Subcutaneous adipose tissue (tissue), 4 donors: ENCODE results near the gene MDP1. TPM values are rescaled to one million over a fixed set of nuclear protein-coding genes. Genes with fewer than 3 reads are reported as not detected.

Experiments
- CTCF ChIP-seq: fragments of 450-650 bp; IDR thresholded peaks from one replicate; pipeline ENCODE4 v1.5.1; 2016; ENCODE audit warnings: low read depth, mild to moderate bottlenecking, control low read depth, antibody characterized with exemption, moderate library complexity
- total RNA-seq, 4 donors: library from RNA; depleted of rRNA; stranded (reverse); fragments of >200 nt; gene quantifications; one replicate each; pipeline ENCODE4 v1.1.0, GENCODE V29; 2016

MDP1 gene
- total RNA-seq, 4 donors from 2014 or later = 14.3 to 30.3 (median 24.1) TPM

DNA sequence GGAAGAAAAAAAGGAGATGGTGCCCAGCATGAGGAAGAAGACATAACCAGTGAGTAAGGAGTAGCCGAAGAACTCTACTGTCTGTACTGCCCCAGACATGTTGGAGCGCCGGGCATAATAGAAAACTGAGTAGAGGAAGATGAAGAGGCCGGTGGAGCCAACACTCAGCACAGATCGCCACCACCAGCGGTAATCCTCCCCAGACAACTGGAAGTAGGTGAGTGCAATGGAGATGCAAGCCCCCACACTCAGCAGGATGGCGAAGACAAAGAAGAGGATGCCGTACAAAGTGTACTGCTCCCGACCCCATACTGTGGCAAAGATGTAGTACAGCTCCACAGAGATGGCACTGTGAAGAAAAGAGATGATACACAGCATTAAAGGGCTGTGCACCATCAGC is 26.4 kb downstream of the MDP1 start:
- no peak for TF ChIP-seq CTCF

DNA sequence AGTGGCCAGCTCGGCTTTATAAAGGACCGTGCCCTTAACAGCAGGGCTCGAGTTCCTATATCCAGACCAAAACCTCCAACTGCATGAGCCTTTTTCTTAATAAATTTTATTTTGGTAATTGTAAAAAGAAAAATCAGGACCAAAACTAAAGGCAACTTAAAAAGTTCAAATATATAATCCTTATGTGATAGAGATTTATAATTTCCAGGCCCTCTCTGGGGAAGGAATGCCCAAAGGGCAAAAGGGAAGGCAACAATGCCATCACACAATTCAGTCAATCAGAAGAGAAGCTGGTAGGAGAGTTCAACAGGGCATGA is 26.8 kb downstream of the MDP1 start:
- TF ChIP-seq CTCF = no peak

DNA sequence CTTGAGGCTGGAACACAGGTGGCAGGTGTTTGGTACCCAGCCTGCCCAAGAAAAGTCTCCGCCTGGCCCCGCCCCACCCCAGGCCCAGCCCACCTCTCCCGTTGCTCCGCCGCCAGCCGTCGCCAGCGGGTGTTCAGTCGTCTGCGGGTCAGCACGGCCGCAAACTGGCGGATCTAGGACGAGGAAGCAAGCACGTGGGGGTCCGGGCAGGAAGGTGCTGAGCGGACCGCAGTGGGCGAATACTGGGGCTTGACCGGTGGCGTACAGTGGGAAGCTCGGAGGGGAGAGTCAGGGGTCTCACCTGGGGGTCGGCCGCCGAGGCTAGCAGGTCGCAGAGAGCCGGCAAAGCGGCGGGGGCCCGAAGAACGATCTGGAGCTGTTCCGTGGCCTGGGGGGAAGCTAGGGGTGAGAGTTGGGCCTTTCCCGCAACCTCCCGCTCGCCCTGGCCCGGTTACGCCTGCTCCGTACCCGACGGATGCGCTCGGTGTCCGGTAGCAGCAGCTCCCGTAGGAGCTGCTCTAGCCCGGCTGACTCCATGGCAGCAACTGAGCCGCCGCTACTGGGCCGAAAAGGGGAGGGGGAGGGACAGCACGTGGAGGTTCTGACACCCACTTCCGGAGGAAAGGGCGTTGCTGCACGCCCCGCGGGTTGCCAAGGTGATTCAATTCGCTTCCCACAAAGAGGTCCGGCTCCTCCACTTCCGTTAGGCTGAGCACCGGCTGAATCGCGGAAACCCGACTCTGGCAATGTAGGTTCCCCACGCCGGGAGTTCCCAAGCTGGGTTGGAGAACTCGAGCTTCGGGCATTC is 27.4 kb downstream of the MDP1 start, which contains the start of gene IPO4:
TSS of gene IPO4 (minus strand) at position 566 of the 808 bp plus-strand sequence. CDS start at position 537, 29 bp downstream.
- TF ChIP-seq CTCF = no peak

GRCh38 chr14:24187539-24187915 is 28.3 kb downstream of the MDP1 start:
- no peak for TF ChIP-seq CTCF

GRCh38 chr14:24186831-24187538 is 28.9 kb downstream of the MDP1 start:
- TF ChIP-seq CTCF = no peak

DNA sequence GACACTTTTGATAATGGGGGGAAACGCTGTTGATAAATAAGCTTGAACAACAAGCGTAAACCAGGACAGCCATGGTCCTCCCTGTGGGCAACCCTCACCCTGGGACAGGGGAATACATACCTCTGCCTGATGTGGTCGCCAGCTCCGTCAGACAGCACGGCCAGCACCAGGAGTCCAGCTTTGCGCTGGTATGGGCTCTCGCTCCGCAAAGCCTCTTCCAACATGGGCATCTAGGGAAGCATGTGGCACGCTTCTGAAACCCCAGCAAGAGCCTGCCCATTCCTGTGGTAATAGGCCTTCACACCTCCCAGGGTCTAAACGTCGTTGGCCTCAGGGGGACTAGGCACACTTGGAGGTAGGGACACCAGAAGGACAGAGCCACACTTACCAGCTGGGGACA is 30.1 kb downstream of the MDP1 start:
- no peak for TF ChIP-seq CTCF

DNA sequence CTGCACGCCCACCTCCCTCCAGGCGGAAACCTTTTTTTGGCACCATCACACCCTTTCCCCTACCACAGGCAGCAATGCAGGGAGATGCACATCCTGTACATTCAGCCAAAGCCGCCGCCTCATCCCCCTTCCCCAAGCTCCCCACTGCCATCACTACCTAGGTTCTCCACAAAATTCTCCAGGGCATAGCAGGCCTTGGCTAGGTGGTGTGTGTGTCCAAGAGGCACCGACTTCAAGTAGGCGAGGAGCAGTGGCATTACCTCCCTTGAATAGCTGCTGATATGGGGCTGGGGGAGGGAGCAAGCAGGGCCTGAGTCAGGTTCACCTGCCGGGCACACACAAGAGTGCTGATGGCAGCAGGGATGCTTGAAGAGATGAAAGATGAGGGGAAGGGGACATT is 30.8 kb downstream of the MDP1 start:
- no peak for TF ChIP-seq CTCF
